Measurements from ENCODE around the gene HLA-DPA1.

- TF ChIP-seq CTCF (conservative IDR thresholded peaks at IDR 0.05 in 1 of 2, IDR thresholded peaks at IDR 0.05 in 1 of 2; ENCODE audit: extremely low read depth in 1 of 2, insufficient read depth in 1 of 2, low read depth in 1 of 2, low read length in 2 of 2) (peak; percentile 3 to 24), EZH2 (IDR thresholded peaks at IDR 0.05; ENCODE audit: borderline replicate concordance, low read length) (no peak)
These were observed 9.3 kb upstream of the HLA-DPA1 start for GRCh38 chr6:33082702-33083101.

Data from mammary epithelial cell (primary cell).